Trophoblast cell (in vitro differentiated cells and primary cell): Measurements from ENCODE around the gene MPND.

Experiments
- DNase-seq, 2 donors: peaks; one replicate each; pipeline ENCODE4 v3.0.0-alpha.2; 2016
- H2AFZ ChIP-seq: 2 replicates; pipeline ENCODE4 v1.6.1; 2013; ENCODE audit warnings: low read length, moderate library complexity, mild to moderate bottlenecking; ENCODE audit not compliant: insufficient read depth, poor library complexity
- H2AK5ac ChIP-seq: 2 replicates; pipeline ENCODE4 v1.6.1; 2013; ENCODE audit warnings: mild to moderate bottlenecking, low read length
- H2BK120ac ChIP-seq: 2 replicates; pipeline ENCODE4 v1.6.1; 2013; ENCODE audit warnings: low read length, mild to moderate bottlenecking, moderate library complexity; ENCODE audit not compliant: insufficient read depth, poor library complexity
- H2BK12ac ChIP-seq: 2 replicates; pipeline ENCODE4 v1.6.1; 2013; ENCODE audit warnings: mild to moderate bottlenecking, low read length, moderate library complexity
- H2BK5ac ChIP-seq: 2 replicates; pipeline ENCODE4 v1.6.1; 2013; ENCODE audit warnings: low read length, low read depth, moderate library complexity, mild to moderate bottlenecking; ENCODE audit not compliant: poor library complexity
- H3K14ac ChIP-seq: 2 replicates; pipeline ENCODE4 v1.6.1; 2013; ENCODE audit warnings: mild to moderate bottlenecking, low read length
- H3K18ac ChIP-seq: 2 replicates; pipeline ENCODE4 v1.6.1; 2013; ENCODE audit warnings: mild to moderate bottlenecking, low read length
- H3K23ac ChIP-seq: 2 replicates; pipeline ENCODE4 v1.6.1; 2013; ENCODE audit warnings: low read length
- H3K27ac ChIP-seq: 2 replicates; pipeline ENCODE4 v1.5.1; 2013; ENCODE audit warnings: low read depth, mild to moderate bottlenecking, inconsistent platforms, low read length, moderate library complexity
- H3K27me3 ChIP-seq: 2 replicates; pipeline ENCODE4 v1.6.1; 2013; ENCODE audit warnings: inconsistent platforms, mild to moderate bottlenecking, low read length, moderate library complexity; ENCODE audit not compliant: insufficient read depth
- H3K36me3 ChIP-seq, 2 experiments: 1 replicate in 1 of 2; 2 replicates in 1 of 2; pipeline ENCODE4 v1.6.1; 2013; ENCODE audit warnings: low read length in 2 of 2, mild to moderate bottlenecking in 2 of 2, moderate library complexity in 1 of 2; ENCODE audit not compliant: insufficient read depth in 2 of 2, control insufficient read depth in 1 of 2
- H3K4ac ChIP-seq: 2 replicates; pipeline ENCODE4 v1.6.1; 2013; ENCODE audit warnings: low read depth, mild to moderate bottlenecking, low read length, moderate library complexity
- H3K4me1 ChIP-seq, 2 experiments: 1 replicate in 1 of 2; 2 replicates in 1 of 2; pipeline ENCODE4 v1.6.1; 2013; ENCODE audit warnings: low read length in 2 of 2, mild to moderate bottlenecking in 2 of 2, moderate library complexity in 1 of 2; ENCODE audit not compliant: insufficient read depth in 2 of 2, control insufficient read depth in 1 of 2
- H3K4me2 ChIP-seq: 2 replicates; pipeline ENCODE4 v1.6.1; 2013; ENCODE audit warnings: inconsistent platforms, mild to moderate bottlenecking, low read length, moderate library complexity
- H3K4me3 ChIP-seq: 2 replicates; pipeline ENCODE4 v1.5.1; 2013; ENCODE audit warnings: mild to moderate bottlenecking, low read depth, low read length, inconsistent platforms
- H3K79me1 ChIP-seq: one replicate; pipeline ENCODE4 v1.6.1; 2013; ENCODE audit warnings: low read length
- H3K79me2 ChIP-seq: 2 replicates; pipeline ENCODE4 v1.6.1; 2013; ENCODE audit warnings: low read length, mild to moderate bottlenecking; ENCODE audit not compliant: control insufficient read depth, insufficient read depth, poor library complexity
- H3K9ac ChIP-seq: 2 replicates; pipeline ENCODE4 v1.6.1; 2013; ENCODE audit warnings: mild to moderate bottlenecking, low read length
- H3K9me3 ChIP-seq: 2 replicates; pipeline ENCODE4 v1.6.1; 2013; ENCODE audit warnings: low read depth, mild to moderate bottlenecking, control low read depth, inconsistent platforms, low read length; ENCODE audit not compliant: insufficient read depth
- H4K12ac ChIP-seq: 2 replicates; pipeline ENCODE4 v1.6.1; 2013; ENCODE audit warnings: low read depth, mild to moderate bottlenecking, low read length, moderate library complexity
- H4K8ac ChIP-seq: 2 replicates; pipeline ENCODE4 v1.6.1; 2013; ENCODE audit warnings: low read depth, mild to moderate bottlenecking, low read length, moderate library complexity
- H4K91ac ChIP-seq: one replicate; pipeline ENCODE4 v1.6.1; 2013; ENCODE audit warnings: low read depth, mild to moderate bottlenecking, low read length, moderate library complexity
- WGBS: extraction: QIAGEN DNeasy Blood & Tissue Kit; methylation state at CpG from one replicate; pipeline ENCODE4 v1.1.7; 2013; ENCODE audit warnings: missing lambda C conversion rate; ENCODE audit not compliant: insufficient read length, insufficient coverage; ENCODE audit errors: extremely low coverage; 5-methylcytosine and 5-hydroxymethylcytosine counted together

Gene MPND

GRCh38 chr19:4352701-4353121, 9.3 kb downstream of the MPND start:
- Histone ChIP-seq H3K4ac (no peak overlapping the region), H4K8ac (no peak overlapping the region), H2AK5ac (no peak overlapping the region), H3K27ac (no peak overlapping the region), H3K27me3 (no peaks in the 10 kb centered on the region), H3K23ac (no peak overlapping the region), H2AFZ (no peak overlapping the region), H3K79me1 (no peaks in the 10 kb centered on the region), H3K18ac (no peak overlapping the region), H2BK12ac (no peak overlapping the region), H3K79me2 (no peaks in the 10 kb centered on the region), H3K4me3 (no peak overlapping the region), H4K91ac (no peak overlapping the region), H3K4me2 (no peak overlapping the region), H3K14ac (no peak overlapping the region), H4K12ac (no peak overlapping the region), H3K9ac (no peak overlapping the region), H3K4me1 (no peaks in the 10 kb centered on the region), H3K9me3 (peaks cover 3% of the 10 kb centered on the region), H3K36me3 (peaks cover 31 to 37% of the 10 kb centered on the region in 2 experiments), H2BK120ac (no peak overlapping the region), H2BK5ac (no peak overlapping the region)
- DNase-seq: peak in 1 of 2 donors; percentile 67
- no CpG with 5 or more reads among the region's 9 CpGs for WGBS

- no peak overlapping the region for H2BK12ac ChIP-seq
- no peaks in the 10 kb centered on the region for H3K27me3 ChIP-seq
- peaks cover 41 to 44% of the 10 kb centered on the region in 2 experiments for H3K36me3 ChIP-seq
- no peak overlapping the region for H3K14ac ChIP-seq
- no peak overlapping the region for H3K9ac ChIP-seq
- H2BK120ac ChIP-seq: no peak overlapping the region
- H2AFZ ChIP-seq: no peak overlapping the region
- no peaks in the 10 kb centered on the region for H3K79me2 ChIP-seq
- H2AK5ac ChIP-seq: no peak overlapping the region
- H3K4me2 ChIP-seq: no peak overlapping the region
- H4K91ac ChIP-seq: no peak overlapping the region
- no peaks in the 10 kb centered on the region for H3K79me1 ChIP-seq
- H3K27ac ChIP-seq: no peak overlapping the region
- H3K4ac ChIP-seq: no peak overlapping the region
- H3K4me3 ChIP-seq: no peak overlapping the region
- H3K18ac ChIP-seq: no peak overlapping the region
- no peaks in the 10 kb centered on the region for H3K4me1 ChIP-seq
- no peak overlapping the region for H2BK5ac ChIP-seq
- no CpG with 5 or more reads among the region's 12 CpGs for WGBS
- no peak overlapping the region for H4K8ac ChIP-seq
- DNase-seq: no peak
- peaks cover 3% of the 10 kb centered on the region for H3K9me3 ChIP-seq
- H3K23ac ChIP-seq: no peak overlapping the region
- no peak overlapping the region for H4K12ac ChIP-seq
Measured at GRCh38 chr19:4354282-4354681, 10.9 kb downstream of the MPND start.

GRCh38 chr19:4354897-4355296, 11.5 kb downstream of the MPND start:
- Histone ChIP-seq H2BK12ac (no peak overlapping the region), H3K36me3 (peaks cover 47 to 50% of the 10 kb centered on the region in 2 experiments), H4K12ac (no peak overlapping the region), H4K8ac (no peak overlapping the region), H2BK5ac (no peak overlapping the region), H3K23ac (no peak overlapping the region), H3K4ac (no peak overlapping the region), H3K4me3 (no peak overlapping the region), H3K79me2 (no peaks in the 10 kb centered on the region), H2BK120ac (no peak overlapping the region), H4K91ac (no peak overlapping the region), H3K27ac (no peak overlapping the region), H2AK5ac (no peak overlapping the region), H3K79me1 (no peaks in the 10 kb centered on the region), H3K9ac (no peak overlapping the region), H3K4me2 (no peak overlapping the region), H3K4me1 (no peaks in the 10 kb centered on the region), H3K14ac (no peak overlapping the region), H2AFZ (no peak overlapping the region), H3K9me3 (peaks cover 3% of the 10 kb centered on the region), H3K27me3 (no peaks in the 10 kb centered on the region), H3K18ac (no peak overlapping the region)
- WGBS: no CpG with 5 or more reads among the region's 17 CpGs
- no peak for DNase-seq

GRCh38 chr19:4357095-4357797, 13.9 kb downstream of the MPND start:
- Histone ChIP-seq H2BK5ac (no peak overlapping the region), H3K18ac (no peak overlapping the region), H2AFZ (no peak overlapping the region), H3K27me3 (no peaks in the 10 kb centered on the region), H3K4ac (no peak overlapping the region), H3K79me2 (no peaks in the 10 kb centered on the region), H2BK12ac (no peak overlapping the region), H2BK120ac (no peak overlapping the region), H3K23ac (no peak overlapping the region), H3K36me3 (peaks cover 64% of the 10 kb centered on the region in 2 experiments), H4K8ac (no peak overlapping the region), H3K4me2 (no peak overlapping the region), H2AK5ac (no peak overlapping the region), H3K14ac (no peak overlapping the region), H3K4me1 (peaks cover 0 to 3% of the 10 kb centered on the region in 2 experiments), H3K9ac (no peak overlapping the region), H3K9me3 (peaks cover 3% of the 10 kb centered on the region), H4K91ac (no peak overlapping the region), H3K79me1 (no peaks in the 10 kb centered on the region), H3K27ac (no peak overlapping the region), H4K12ac (no peak overlapping the region), H3K4me3 (no peak overlapping the region)
- no peak for DNase-seq
- no CpG with 5 or more reads among the region's 23 CpGs for WGBS
